SU-DHL-6 (cell line): Measurements from ENCODE around the gene BLMH.

Source experiments
- H2AFZ ChIP-seq: fragments of 200-600 bp; sonication (generic); 2 replicates; pipeline ENCODE4 v1.6.1; 2014; ENCODE audit warnings: low read depth, mild to moderate bottlenecking, moderate library complexity, mixed read lengths, antibody characterized with exemption, low read length; ENCODE audit not compliant: severe bottlenecking
- H3F3A ChIP-seq: fragments of 200-600 bp; shearing (Covaris generic); 2 replicates; pipeline ENCODE4 v1.6.0; 2016; ENCODE audit warnings: antibody characterized with exemption, mild to moderate bottlenecking; ENCODE audit not compliant: insufficient read depth
- H3K27ac ChIP-seq: fragments of 200-600 bp; sonication (generic); 2 replicates; pipeline ENCODE4 v1.5.1; 2016; ENCODE audit warnings: low read depth, mild to moderate bottlenecking, low read length, moderate library complexity, mixed read lengths
- H3K27me3 ChIP-seq: fragments of 200-600 bp; sonication (generic), shearing (Covaris generic); 2 replicates; pipeline ENCODE4 v1.6.0; 2014; ENCODE audit warnings: mild to moderate bottlenecking, low read length
- H3K36me3 ChIP-seq: fragments of 200-600 bp; sonication (generic); 2 replicates; pipeline ENCODE4 v1.6.1; 2014; ENCODE audit warnings: mild to moderate bottlenecking, low read length, mixed read lengths
- H3K4me2 ChIP-seq: fragments of 300-600, 200-600 bp; shearing (Covaris generic), sonication (generic); 2 replicates; pipeline ENCODE4 v1.6.0; 2014; ENCODE audit warnings: low read length, low read depth, mild to moderate bottlenecking; ENCODE audit not compliant: poor library complexity, severe bottlenecking
- H3K4me3 ChIP-seq: fragments of 200-600 bp; sonication (generic); 2 replicates; pipeline ENCODE4 v1.5.1; 2014; ENCODE audit warnings: antibody characterized with exemption, low read length, mild to moderate bottlenecking, mixed read lengths; ENCODE audit not compliant: insufficient read depth, poor library complexity, severe bottlenecking
- H3K79me2 ChIP-seq: fragments of 200-600 bp; sonication (generic); 2 replicates; pipeline ENCODE4 v1.6.1; 2014; ENCODE audit warnings: mild to moderate bottlenecking, low read length, moderate library complexity; ENCODE audit not compliant: insufficient read depth
- H3K9ac ChIP-seq: fragments of 200-600 bp; sonication (generic); 2 replicates; pipeline ENCODE4 v1.7.0; 2014; ENCODE audit warnings: mild to moderate bottlenecking, low read length
- H3K9me2 ChIP-seq: fragments of 200-600 bp; sonication (generic); replicated peaks from 2 replicates; pipeline ENCODE4 v1.6.1; 2014; ENCODE audit warnings: low read length; ENCODE audit not compliant: insufficient read depth
- H3K9me3 ChIP-seq: fragments of 200-600 bp; sonication (generic); 2 replicates; pipeline ENCODE4 v1.6.1; 2014; ENCODE audit warnings: low read length, mixed read lengths; ENCODE audit not compliant: insufficient read depth
- H4K20me1 ChIP-seq: fragments of 200-600 bp; sonication (generic); 2 replicates; pipeline ENCODE4 v1.6.1; 2014; ENCODE audit warnings: low read depth, mild to moderate bottlenecking, antibody characterized with exemption, low read length, moderate library complexity, mixed read lengths
- EZH2phosphoT487 ChIP-seq: fragments of 200-600 bp; sonication (generic), shearing (Covaris generic); conservative IDR thresholded peaks from 2 replicates; pipeline ENCODE4 v1.6.1; 2018; ENCODE audit warnings: mild to moderate bottlenecking, antibody characterized with exemption, low read length, moderate library complexity, mixed read lengths
- TF ChIP-seq, protein P1 (sequence below): fragments of 200-600 bp; sonication (generic); IDR thresholded peaks from one replicate; pipeline ENCODE4 v1.5.1; 2017; ENCODE audit warnings: antibody characterized with exemption, mild to moderate bottlenecking, low read length, moderate library complexity; ENCODE audit not compliant: insufficient read depth, poor library complexity, severe bottlenecking

The BLMH gene

DNA sequence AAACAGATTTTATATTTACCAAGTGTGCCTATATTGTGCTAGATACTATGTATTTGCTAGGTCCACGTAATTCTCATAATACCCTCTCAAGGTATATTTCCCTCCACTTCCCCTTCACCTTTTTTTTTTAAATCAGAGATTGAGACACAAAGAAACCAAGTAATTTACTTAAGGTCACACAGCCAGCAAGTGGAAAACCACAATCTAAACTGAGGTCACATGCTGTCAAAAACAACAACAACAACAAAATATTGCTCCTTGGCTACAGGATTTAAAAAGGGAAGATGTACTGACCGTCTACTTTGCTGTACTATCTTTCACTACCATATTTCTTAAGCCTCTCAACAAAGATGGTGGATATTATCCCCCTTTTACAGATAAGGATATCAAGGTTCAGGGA is 15.8 kb downstream of the BLMH start:
- Histone ChIP-seq H3K79me2 (no peaks in the 10 kb centered on the region), H3K27me3 (no peaks in the 10 kb centered on the region), H3K9me2 (no peaks in the 10 kb centered on the region), H3K9ac (no peak overlapping the region), H3F3A (no peaks in the 10 kb centered on the region; the same call in 1 of the 2 replicates), H3K4me2 (no peak overlapping the region), H3K36me3 (peaks cover 45% of the 10 kb centered on the region), H4K20me1 (no peaks in the 10 kb centered on the region), H3K9me3 (no peaks in the 10 kb centered on the region), H3K4me3 (no peak overlapping the region), H2AFZ (no peak overlapping the region), H3K27ac (no peak overlapping the region)
- TF ChIP-seq, protein P1, sequence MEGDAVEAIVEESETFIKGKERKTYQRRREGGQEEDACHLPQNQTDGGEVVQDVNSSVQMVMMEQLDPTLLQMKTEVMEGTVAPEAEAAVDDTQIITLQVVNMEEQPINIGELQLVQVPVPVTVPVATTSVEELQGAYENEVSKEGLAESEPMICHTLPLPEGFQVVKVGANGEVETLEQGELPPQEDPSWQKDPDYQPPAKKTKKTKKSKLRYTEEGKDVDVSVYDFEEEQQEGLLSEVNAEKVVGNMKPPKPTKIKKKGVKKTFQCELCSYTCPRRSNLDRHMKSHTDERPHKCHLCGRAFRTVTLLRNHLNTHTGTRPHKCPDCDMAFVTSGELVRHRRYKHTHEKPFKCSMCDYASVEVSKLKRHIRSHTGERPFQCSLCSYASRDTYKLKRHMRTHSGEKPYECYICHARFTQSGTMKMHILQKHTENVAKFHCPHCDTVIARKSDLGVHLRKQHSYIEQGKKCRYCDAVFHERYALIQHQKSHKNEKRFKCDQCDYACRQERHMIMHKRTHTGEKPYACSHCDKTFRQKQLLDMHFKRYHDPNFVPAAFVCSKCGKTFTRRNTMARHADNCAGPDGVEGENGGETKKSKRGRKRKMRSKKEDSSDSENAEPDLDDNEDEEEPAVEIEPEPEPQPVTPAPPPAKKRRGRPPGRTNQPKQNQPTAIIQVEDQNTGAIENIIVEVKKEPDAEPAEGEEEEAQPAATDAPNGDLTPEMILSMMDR = no peak
- no peak for TF ChIP-seq EZH2phosphoT487

- Histone ChIP-seq H3F3A (no peaks in the 10 kb centered on the region; the same call in 1 of the 2 replicates), H3K9me3 (no peaks in the 10 kb centered on the region), H3K4me2 (no peak overlapping the region), H4K20me1 (no peaks in the 10 kb centered on the region), H2AFZ (no peak overlapping the region), H3K79me2 (no peaks in the 10 kb centered on the region), H3K9ac (no peak overlapping the region), H3K9me2 (no peaks in the 10 kb centered on the region), H3K27me3 (no peaks in the 10 kb centered on the region), H3K36me3 (peaks cover 43% of the 10 kb centered on the region), H3K4me3 (no peak overlapping the region), H3K27ac (no peak overlapping the region)
- TF ChIP-seq, protein P1 = no peak
- no peak for TF ChIP-seq EZH2phosphoT487
Measured at GRCh38 chr17:30274887-30275286, 16.9 kb downstream of the BLMH start.

DNA sequence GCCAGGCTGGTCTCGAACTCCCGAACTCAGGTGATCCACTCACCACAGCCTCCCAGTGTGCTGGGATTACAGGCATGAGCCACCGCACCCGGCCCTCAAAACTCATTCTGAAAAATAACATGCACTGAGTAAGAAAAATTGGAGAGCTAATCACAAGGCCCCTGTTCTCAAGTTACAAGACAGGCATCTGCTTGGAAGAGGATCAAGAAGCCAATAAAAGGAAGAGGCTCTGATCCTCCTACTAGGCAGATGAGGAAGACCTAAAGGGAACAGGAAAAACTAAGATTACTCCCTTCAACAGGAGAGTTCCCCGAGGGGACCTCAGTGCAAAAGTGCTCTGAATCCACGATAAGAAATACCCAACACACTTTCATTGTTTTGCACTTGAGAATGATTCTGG is 18.4 kb downstream of the BLMH start:
- peaks cover 49% of the 10 kb centered on the region for H3K36me3 ChIP-seq
- H3K79me2 ChIP-seq = no peaks in the 10 kb centered on the region

More for the DNA sequence above, 18.4 kb downstream of the BLMH start:
- H3K27me3 ChIP-seq = no peaks in the 10 kb centered on the region
- H3K4me3 ChIP-seq = no peak overlapping the region
- H3K4me2 ChIP-seq = no peak overlapping the region
- H3F3A ChIP-seq = no peaks in the 10 kb centered on the region; the same call in 1 of the 2 replicates
- no peaks in the 10 kb centered on the region for H3K9me3 ChIP-seq
- H4K20me1 ChIP-seq = no peaks in the 10 kb centered on the region
- H3K27ac ChIP-seq = no peak overlapping the region
- no peak overlapping the region for H3K9ac ChIP-seq
- TF ChIP-seq, protein P1 = no peak
- no peak for TF ChIP-seq EZH2phosphoT487
- H3K9me2 ChIP-seq = no peaks in the 10 kb centered on the region
- no peak overlapping the region for H2AFZ ChIP-seq
